DOHH2 (cell line): ENCODE measurements around the gene SPECC1L.

Experiments
- EZH2phosphoT487 ChIP-seq: fragments of 200-600 bp; sonication (generic); IDR thresholded peaks from 2 replicates; pipeline ENCODE4 v1.6.1; 2017; ENCODE audit warnings: borderline replicate concordance, mild to moderate bottlenecking, antibody characterized with exemption, low read length, moderate library complexity, mixed read lengths
- TF ChIP-seq, protein P1 (sequence below): fragments of 200-600 bp; sonication (generic); IDR thresholded peaks from one replicate; pipeline ENCODE4 v1.5.1; 2014; ENCODE audit warnings: antibody characterized with exemption, mild to moderate bottlenecking, low read depth, low read length; ENCODE audit not compliant: poor library complexity, severe bottlenecking

DNA sequence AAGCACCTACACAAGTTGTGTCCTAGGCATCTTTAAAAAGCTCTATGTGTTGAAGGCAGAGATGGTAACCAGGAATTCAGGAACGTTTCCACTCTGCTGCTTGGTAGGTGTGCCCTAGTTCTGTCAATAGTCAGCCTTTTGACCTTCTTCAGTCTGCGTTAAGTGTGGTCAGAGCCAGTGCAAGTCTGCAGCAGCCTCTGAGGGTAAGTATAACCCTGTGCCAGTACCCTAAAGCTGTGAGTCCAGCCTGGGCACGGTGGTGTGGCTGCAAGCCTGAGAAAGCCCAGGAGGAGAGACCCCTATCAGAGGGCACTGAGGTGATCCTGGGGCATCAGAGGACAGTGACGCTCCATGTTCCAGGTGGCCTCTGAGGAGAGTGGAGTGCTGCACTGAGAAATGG, 80.0 kb downstream of the SPECC1L start:
- TF ChIP-seq, protein P1, sequence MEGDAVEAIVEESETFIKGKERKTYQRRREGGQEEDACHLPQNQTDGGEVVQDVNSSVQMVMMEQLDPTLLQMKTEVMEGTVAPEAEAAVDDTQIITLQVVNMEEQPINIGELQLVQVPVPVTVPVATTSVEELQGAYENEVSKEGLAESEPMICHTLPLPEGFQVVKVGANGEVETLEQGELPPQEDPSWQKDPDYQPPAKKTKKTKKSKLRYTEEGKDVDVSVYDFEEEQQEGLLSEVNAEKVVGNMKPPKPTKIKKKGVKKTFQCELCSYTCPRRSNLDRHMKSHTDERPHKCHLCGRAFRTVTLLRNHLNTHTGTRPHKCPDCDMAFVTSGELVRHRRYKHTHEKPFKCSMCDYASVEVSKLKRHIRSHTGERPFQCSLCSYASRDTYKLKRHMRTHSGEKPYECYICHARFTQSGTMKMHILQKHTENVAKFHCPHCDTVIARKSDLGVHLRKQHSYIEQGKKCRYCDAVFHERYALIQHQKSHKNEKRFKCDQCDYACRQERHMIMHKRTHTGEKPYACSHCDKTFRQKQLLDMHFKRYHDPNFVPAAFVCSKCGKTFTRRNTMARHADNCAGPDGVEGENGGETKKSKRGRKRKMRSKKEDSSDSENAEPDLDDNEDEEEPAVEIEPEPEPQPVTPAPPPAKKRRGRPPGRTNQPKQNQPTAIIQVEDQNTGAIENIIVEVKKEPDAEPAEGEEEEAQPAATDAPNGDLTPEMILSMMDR = no peak
- no peak for TF ChIP-seq EZH2phosphoT487
